SK-MEL-5 (cell line): ENCODE measurements around the gene SRC. TPM values are rescaled to one million over a fixed set of nuclear protein-coding genes. Genes with fewer than 3 reads are reported as not detected.

ENCODE experiments used
- DNase-seq: peaks from one replicate; pipeline ENCODE4 v3.0.0-alpha.2; 2016; ENCODE audit warnings: low read depth, low spot score
- in situ Hi-C: cut with HindIII; loops from 2 replicates; pipeline ENCODE4 v1.10.0; 2016; ENCODE audit warnings: low sequenced_read_pairs, high pct_unique_total_duplicates, low pct_unique_long_range_greater_than_20kb
- total RNA-seq: library from RNA; depleted of rRNA; stranded (reverse); fragments of >200 nt; shearing (Covaris generic); gene quantifications from 2 replicates; pipeline ENCODE4 v1.2.3, GENCODE V29; 2014

Gene SRC
- total RNA-seq, 1 experiment from 2014 or later: 5.7 TPM

- in situ Hi-C loops: no loop called here
These were observed 2.0 kb upstream of the SRC start for GRCh38 chr20:37343994-37344355.

GRCh38 chr20:37344506-37345338 lies 1.2 kb upstream of the SRC start:
- in situ Hi-C loops: no loop called here

More at GRCh38 chr20:37343994-37344355, 2.0 kb upstream of the SRC start:
- no peak for DNase-seq

GRCh38 chr20:37346236-37346534 lies 245 bp downstream of the SRC start:
- in situ Hi-C loops: no loop called here
- no peak for DNase-seq

More at GRCh38 chr20:37344506-37345338, 1.2 kb upstream of the SRC start:
- DNase-seq: no peak

- no peak for DNase-seq
These were observed 801 bp downstream of the SRC start for GRCh38 chr20:37346535-37347346.

GRCh38 chr20:37347347-37347823 lies 1.4 kb downstream of the SRC start:
- in situ Hi-C loops: no loop called here
- DNase-seq: no peak

More at GRCh38 chr20:37346535-37347346, 801 bp downstream of the SRC start:
- in situ Hi-C loops: no loop called here

- DNase-seq: no peak
These were observed 2.2 kb downstream of the SRC start for GRCh38 chr20:37347891-37348791.

GRCh38 chr20:37348792-37349516 lies 3.0 kb downstream of the SRC start:
- DNase-seq: no peak
- in situ Hi-C loops: no loop called here

More at GRCh38 chr20:37347891-37348791, 2.2 kb downstream of the SRC start:
- in situ Hi-C loops: no loop called here

GRCh38 chr20:37349517-37350491 lies 3.9 kb downstream of the SRC start:
- in situ Hi-C loops: no loop called here
- DNase-seq: no peak

GRCh38 chr20:37350649-37351574 lies 5.0 kb downstream of the SRC start:
- DNase-seq: no peak
- in situ Hi-C loops: no loop called here

- no peak for DNase-seq
- in situ Hi-C loops: no loop called here
These were observed 6.0 kb downstream of the SRC start for GRCh38 chr20:37351689-37352607.

- in situ Hi-C loops: no loop called here
- DNase-seq: no peak
These were observed 6.7 kb downstream of the SRC start for GRCh38 chr20:37352608-37352980.

GRCh38 chr20:37353285-37353849 lies 7.4 kb downstream of the SRC start:
- no peak for DNase-seq
- in situ Hi-C loops: no loop called here

- in situ Hi-C loops: no loop called here
- no peak for DNase-seq
These were observed 8.6 kb downstream of the SRC start for GRCh38 chr20:37354210-37355195.
